ENCODE measurements around the gene CNTLN. TPM values are rescaled to one million over a fixed set of nuclear protein-coding genes. Genes with fewer than 3 reads are reported as not detected.
"Not testable (repeated sequence)": the region's sequence is repeated elsewhere in the genome, so short reads cannot be mapped to it uniquely, and the experiment has no call there.

Gene CNTLN
- total RNA-seq, 2 donors from 2014 or later: 1.2 to 2.1 TPM

GRCh38 chr9:17380126-17380861, 245.5 kb downstream of the CNTLN start:
- Mint-ChIP-seq H3K27me3 (no peaks in the 10 kb centered on the region), H3K27ac (no peak overlapping the region), H3K4me1 (no peaks in the 10 kb centered on the region), H3K9me3 (peaks cover 13% of the 10 kb centered on the region), H3K36me3 (ENCODE audit: low read depth) (no peaks in the 10 kb centered on the region), H3K4me3 (no peak overlapping the region)
- ATAC-seq (replicated peaks): no peak

- no peaks in the 10 kb centered on the region for H3K4me1 Mint-ChIP-seq
- peaks cover 4% of the 10 kb centered on the region for H3K9me3 Mint-ChIP-seq
- H3K4me3 Mint-ChIP-seq: no peak overlapping the region
- H3K27me3 Mint-ChIP-seq: no peaks in the 10 kb centered on the region
- no peaks in the 10 kb centered on the region for H3K36me3 Mint-ChIP-seq (ENCODE audit: low read depth)
- ATAC-seq (replicated peaks): no peak
- no peak overlapping the region for H3K27ac Mint-ChIP-seq
These were observed 252.7 kb downstream of the CNTLN start for GRCh38 chr9:17387565-17387964.

GRCh38 chr9:17389026-17389425, 254.2 kb downstream of the CNTLN start:
- no peak for ATAC-seq (replicated peaks)
- Mint-ChIP-seq H3K36me3 (ENCODE audit: low read depth) (no peaks in the 10 kb centered on the region), H3K27ac (no peak overlapping the region), H3K27me3 (no peaks in the 10 kb centered on the region), H3K4me1 (no peaks in the 10 kb centered on the region), H3K9me3 (peaks cover 4% of the 10 kb centered on the region), H3K4me3 (no peak overlapping the region)

- Mint-ChIP-seq H3K4me3 (no peak overlapping the region), H3K27ac (no peak overlapping the region), H3K36me3 (ENCODE audit: low read depth) (no peaks in the 10 kb centered on the region), H3K9me3 (peaks cover 16% of the 10 kb centered on the region), H3K27me3 (no peaks in the 10 kb centered on the region), H3K4me1 (no peaks in the 10 kb centered on the region)
- ATAC-seq (replicated peaks): no peak
These were observed 260.2 kb downstream of the CNTLN start for GRCh38 chr9:17394881-17395510.

- not testable (repeated sequence) for H3K27me3 Mint-ChIP-seq; H3K4me1 Mint-ChIP-seq; ATAC-seq (replicated peaks); H3K36me3 Mint-ChIP-seq (ENCODE audit: low read depth); H3K4me3 Mint-ChIP-seq; H3K27ac Mint-ChIP-seq
- H3K9me3 Mint-ChIP-seq: peaks cover 16% of the 10 kb centered on the region
These were observed 262.4 kb downstream of the CNTLN start for GRCh38 chr9:17397166-17397728.

GRCh38 chr9:17398350-17398749, 263.5 kb downstream of the CNTLN start:
- Mint-ChIP-seq H3K9me3 (peaks cover 16% of the 10 kb centered on the region), H3K4me1 (no peaks in the 10 kb centered on the region), H3K4me3 (no peak overlapping the region), H3K27me3 (no peaks in the 10 kb centered on the region), H3K36me3 (ENCODE audit: low read depth) (no peaks in the 10 kb centered on the region), H3K27ac (no peak overlapping the region)
- ATAC-seq (replicated peaks): no peak

- Mint-ChIP-seq H3K36me3 (ENCODE audit: low read depth) (no peaks in the 10 kb centered on the region), H3K9me3 (peaks cover 11% of the 10 kb centered on the region), H3K27me3 (no peaks in the 10 kb centered on the region), H3K4me3 (no peak overlapping the region), H3K27ac (no peak overlapping the region), H3K4me1 (no peaks in the 10 kb centered on the region)
- no peak for ATAC-seq (replicated peaks)
These were observed 267.0 kb downstream of the CNTLN start for GRCh38 chr9:17401858-17402257.

- no peak overlapping the region for H3K27ac Mint-ChIP-seq
- H3K4me1 Mint-ChIP-seq: no peaks in the 10 kb centered on the region
- no peaks in the 10 kb centered on the region for H3K36me3 Mint-ChIP-seq (ENCODE audit: low read depth)
- ATAC-seq (replicated peaks): no peak
- H3K4me3 Mint-ChIP-seq: no peak overlapping the region
- H3K27me3 Mint-ChIP-seq: no peaks in the 10 kb centered on the region
- peaks cover 11% of the 10 kb centered on the region for H3K9me3 Mint-ChIP-seq
These were observed 267.5 kb downstream of the CNTLN start for GRCh38 chr9:17402309-17402708.

GRCh38 chr9:17403539-17403938, 268.7 kb downstream of the CNTLN start:
- Mint-ChIP-seq H3K4me3 (no peak overlapping the region), H3K36me3 (ENCODE audit: low read depth) (no peaks in the 10 kb centered on the region), H3K9me3 (peaks cover 11% of the 10 kb centered on the region), H3K4me1 (no peaks in the 10 kb centered on the region), H3K27ac (no peak overlapping the region), H3K27me3 (no peaks in the 10 kb centered on the region)
- ATAC-seq (replicated peaks): no peak

- H3K27ac Mint-ChIP-seq: no peak overlapping the region
- ATAC-seq (replicated peaks): no peak
- H3K4me1 Mint-ChIP-seq: no peaks in the 10 kb centered on the region
- H3K27me3 Mint-ChIP-seq: no peaks in the 10 kb centered on the region
- no peak overlapping the region for H3K4me3 Mint-ChIP-seq
- no peaks in the 10 kb centered on the region for H3K9me3 Mint-ChIP-seq
- no peaks in the 10 kb centered on the region for H3K36me3 Mint-ChIP-seq (ENCODE audit: low read depth)
These were observed 280.1 kb downstream of the CNTLN start for GRCh38 chr9:17414986-17415385.

GRCh38 chr9:17422994-17423680, 288.3 kb downstream of the CNTLN start:
- H3K27ac Mint-ChIP-seq: no peak overlapping the region

GRCh38 chr9:17423681-17424011, 288.8 kb downstream of the CNTLN start:
- Mint-ChIP-seq H3K27ac (no peak overlapping the region), H3K36me3 (ENCODE audit: low read depth) (no peaks in the 10 kb centered on the region), H3K4me3 (no peak overlapping the region), H3K9me3 (peaks cover 9% of the 10 kb centered on the region), H3K27me3 (no peaks in the 10 kb centered on the region), H3K4me1 (no peaks in the 10 kb centered on the region)
- no peak for ATAC-seq (replicated peaks)

More at GRCh38 chr9:17422994-17423680, 288.3 kb downstream of the CNTLN start:
- Mint-ChIP-seq H3K4me3 (no peak overlapping the region), H3K4me1 (no peaks in the 10 kb centered on the region), H3K9me3 (peaks cover 9% of the 10 kb centered on the region), H3K27me3 (no peaks in the 10 kb centered on the region), H3K36me3 (ENCODE audit: low read depth) (no peaks in the 10 kb centered on the region)
- ATAC-seq (replicated peaks): no peak

- no peaks in the 10 kb centered on the region for H3K27me3 Mint-ChIP-seq
- H3K27ac Mint-ChIP-seq: no peak overlapping the region
- H3K36me3 Mint-ChIP-seq (ENCODE audit: low read depth): no peaks in the 10 kb centered on the region
- H3K4me3 Mint-ChIP-seq: no peak overlapping the region
- ATAC-seq (replicated peaks): no peak
- peaks cover 9% of the 10 kb centered on the region for H3K9me3 Mint-ChIP-seq
- H3K4me1 Mint-ChIP-seq: no peaks in the 10 kb centered on the region
These were observed 290.5 kb downstream of the CNTLN start for GRCh38 chr9:17425384-17425783.

GRCh38 chr9:17433526-17433925, 298.7 kb downstream of the CNTLN start:
- Mint-ChIP-seq H3K36me3 (ENCODE audit: low read depth) (no peaks in the 10 kb centered on the region), H3K4me3 (no peak overlapping the region), H3K9me3 (peaks cover 4% of the 10 kb centered on the region), H3K27me3 (no peaks in the 10 kb centered on the region), H3K4me1 (no peaks in the 10 kb centered on the region), H3K27ac (no peak overlapping the region)
- no peak for ATAC-seq (replicated peaks)

GRCh38 chr9:17436854-17437253, 302.0 kb downstream of the CNTLN start:
- Mint-ChIP-seq H3K27me3 (no peaks in the 10 kb centered on the region), H3K4me1 (no peaks in the 10 kb centered on the region), H3K27ac (no peak overlapping the region), H3K9me3 (peaks cover 10% of the 10 kb centered on the region), H3K4me3 (no peak overlapping the region), H3K36me3 (ENCODE audit: low read depth) (no peaks in the 10 kb centered on the region)
- ATAC-seq (replicated peaks): no peak
